SK-N-SH (cell line): ENCODE data around the gene MISP3. TPM values are rescaled to one million over a fixed set of nuclear protein-coding genes. Genes with fewer than 3 reads are reported as not detected.

Experiments
- CTCF ChIA-PET: fragments of 300-600, 350-600 bp; formaldehyde crosslinking; extraction: SDS; loops from one replicate; lab custom pipeline; 2021; lab: Yijun Ruan, JAX
- POLR2A ChIA-PET: fragments of 350-600 bp; sonication (Branson Sonifier 250); formaldehyde crosslinking; extraction: SDS; loops from one replicate; lab custom pipeline; 2020; ENCODE audit warnings: antibody characterized with exemption, inconsistent platforms; lab: Yijun Ruan, JAX
- DNase-seq: peaks from one replicate; pipeline ENCODE4 v3.0.0; 2012
- H2AFZ ChIP-seq: fragments of 200-600 bp; sonication (generic); 2 replicates; pipeline ENCODE4 v1.8.1; 2016; ENCODE audit warnings: antibody characterized with exemption, mild to moderate bottlenecking, low read depth
- H3F3A ChIP-seq: fragments of 200-600 bp; sonication (generic); replicated peaks from 2 replicates; pipeline ENCODE3; 2016; ENCODE audit warnings: antibody characterized with exemption, mild to moderate bottlenecking; ENCODE audit not compliant: insufficient read depth
- H3K27ac ChIP-seq, 2 experiments: fragments of 200-500 bp in 1 of 2; fragments of 200-600 bp in 1 of 2; sonication (Bioruptor generic) in 1 of 2; sonication (generic), shearing (Covaris generic) in 1 of 2; 2 replicates each; pipeline versions ENCODE4 v1.5.1 to v1.6.1; 2014 to 2016; ENCODE audit warnings: low read depth in 2 of 2, inconsistent platforms in 1 of 2, low read length in 1 of 2, mild to moderate bottlenecking in 1 of 2, mixed read lengths in 1 of 2
- H3K27me3 ChIP-seq: fragments of 200-600 bp; sonication (generic), shearing (Covaris generic); 2 replicates; pipeline ENCODE4 v1.6.1; 2016; ENCODE audit warnings: mixed run types; ENCODE audit not compliant: insufficient read depth
- H3K36me3 ChIP-seq, 2 experiments: fragments of 200-500 bp in 1 of 2; fragments of 200-600 bp in 1 of 2; sonication (Bioruptor generic) in 1 of 2; sonication (generic) in 1 of 2; replicated peaks in 1 of 2; 2 replicates each; pipeline versions ENCODE3 to v1.5.1; 2014 to 2016; ENCODE audit warnings: low read length in 1 of 2, mild to moderate bottlenecking in 1 of 2; ENCODE audit not compliant: insufficient read depth in 2 of 2, control insufficient read depth in 1 of 2
- H3K4me1 ChIP-seq, 2 experiments: fragments of 200-500 bp in 1 of 2; fragments of 200-600 bp in 1 of 2; sonication (Bioruptor generic) in 1 of 2; sonication (generic), shearing (Covaris generic) in 1 of 2; 2 replicates each; pipeline versions ENCODE4 v1.5.1 to v1.6.1; 2014 to 2016; ENCODE audit warnings: low read depth in 1 of 2, low read length in 1 of 2, mixed run types in 1 of 2; ENCODE audit not compliant: insufficient read depth in 2 of 2, control insufficient read depth in 1 of 2
- H3K4me2 ChIP-seq: fragments of 200-600 bp; sonication (generic), shearing (Covaris generic); 2 replicates; pipeline ENCODE4 v1.6.1; 2017; ENCODE audit warnings: mixed run types
- H3K4me3 ChIP-seq, 2 experiments: fragments of 200-500 bp in 1 of 2; fragments of 200-600 bp in 1 of 2; sonication (Bioruptor generic) in 1 of 2; sonication (generic), shearing (Covaris generic) in 1 of 2; 2 replicates each; pipeline versions ENCODE4 v1.5.1 to v1.8.1; 2014 to 2016; ENCODE audit warnings: low read depth in 2 of 2, inconsistent platforms in 1 of 2, low read length in 1 of 2, mild to moderate bottlenecking in 1 of 2, mixed read lengths in 1 of 2, moderate library complexity in 1 of 2
- H3K79me2 ChIP-seq: fragments of 200-600 bp; sonication (generic); 2 replicates; pipeline ENCODE4 v1.8.1; 2017; ENCODE audit warnings: mild to moderate bottlenecking; ENCODE audit not compliant: insufficient read depth
- H3K9ac ChIP-seq: fragments of 200-600 bp; sonication (generic); 2 replicates; pipeline ENCODE4 v1.6.1; 2017; ENCODE audit warnings: mixed run types
- H3K9me2 ChIP-seq: fragments of 200-600 bp; sonication (generic); 2 replicates; pipeline ENCODE4 v1.6.1; 2017; ENCODE audit warnings: mixed run types
- H3K9me3 ChIP-seq: fragments of 200-600 bp; sonication (generic); 2 replicates; pipeline ENCODE4 v1.6.1; 2017; ENCODE audit warnings: mixed run types, mild to moderate bottlenecking, moderate library complexity
- H4K20me1 ChIP-seq: fragments of 200-600 bp; sonication (generic); 2 replicates; pipeline ENCODE4 v1.6.1; 2017; ENCODE audit warnings: mild to moderate bottlenecking, mixed run types; ENCODE audit not compliant: insufficient read depth
- ELF1 ChIP-seq: IDR thresholded peaks from 2 replicates; pipeline ENCODE4 v1.4.0; 2012
- EP300 ChIP-seq, 2 experiments: IDR thresholded peaks; 2 replicates each; pipeline versions ENCODE4 v1.4.0 to v1.6.1; 2012; ENCODE audit warnings: borderline replicate concordance in 1 of 2, low read depth in 1 of 2, low read length in 1 of 2
- EZH2phosphoT487 ChIP-seq: fragments of 200-600 bp; sonication (generic); IDR thresholded peaks from 2 replicates; pipeline ENCODE4 v1.6.1; 2017; ENCODE audit warnings: low read depth, mixed run types, mild to moderate bottlenecking, antibody characterized with exemption, moderate library complexity, borderline replicate concordance
- GATA2 ChIP-seq: sonication (generic); formaldehyde crosslinking; IDR thresholded peaks from 2 replicates; pipeline ENCODE4 v1.5.0; 2020; ENCODE audit warnings: mild to moderate bottlenecking, missing genetic modification reagents
- JUND ChIP-seq: IDR thresholded peaks from 2 replicates; pipeline ENCODE4 v1.4.0; 2012
- POLR2AphosphoS5 ChIP-seq: IDR thresholded peaks from 2 replicates; pipeline ENCODE4 v1.6.1; 2012; ENCODE audit warnings: low read depth, low read length
- RAD21 ChIP-seq: IDR thresholded peaks from 2 replicates; pipeline ENCODE4 v1.6.1; 2012; ENCODE audit warnings: mild to moderate bottlenecking, low read length
- RFX5 ChIP-seq: IDR thresholded peaks from 2 replicates; pipeline ENCODE4 v1.6.1; 2012; ENCODE audit warnings: mild to moderate bottlenecking, improper control_type of control experiment, low read length
- SIN3A ChIP-seq: IDR thresholded peaks from 2 replicates; pipeline ENCODE4 v1.6.1; 2012; ENCODE audit warnings: low read depth, mild to moderate bottlenecking, low read length, moderate library complexity, borderline replicate concordance
- SMC3 ChIP-seq: IDR thresholded peaks from 2 replicates; pipeline ENCODE4 v1.6.1; 2012; ENCODE audit warnings: low read depth, low read length, improper control_type of control experiment
- TEAD4 ChIP-seq: IDR thresholded peaks from 2 replicates; pipeline ENCODE4 v1.4.0; 2012; ENCODE audit warnings: mild to moderate bottlenecking, borderline replicate concordance; ENCODE audit not compliant: insufficient read depth
- USF1 ChIP-seq: IDR thresholded peaks from 2 replicates; pipeline ENCODE4 v1.4.0; 2012; ENCODE audit warnings: low read depth, borderline replicate concordance
- USF2 ChIP-seq: fragments of 150-350 bp; IDR thresholded peaks from 2 replicates; pipeline ENCODE4 v1.6.1; 2017; ENCODE audit warnings: antibody characterized with exemption, low read length, low read depth, borderline replicate concordance
- WGBS: methylation state at CpG from one replicate; pipeline ENCODE4 v1.1.6; 2017; ENCODE audit warnings: low lambda C conversion rate; 5-methylcytosine and 5-hydroxymethylcytosine counted together
- polyA plus RNA-seq, 3 experiments: library from polyadenylated mRNA; depleted of rRNA; stranded (reverse); fragments of >200 nt; gene quantifications; 2 replicates each; pipeline ENCODE4 v1.2.3, GENCODE V29; 2012
- TF ChIP-seq, protein P1 (sequence below): IDR thresholded peaks from 2 replicates; pipeline ENCODE4 v1.4.0; 2012; ENCODE audit warnings: low read depth
- TF ChIP-seq, protein P2 (sequence below): fragments of 150-350 bp; IDR thresholded peaks from 2 replicates; pipeline ENCODE4 v1.6.1; 2016; ENCODE audit warnings: mild to moderate bottlenecking, low read depth, low read length
- TF ChIP-seq, protein P3 (sequence below): IDR thresholded peaks from 2 replicates; pipeline ENCODE4; 2012
- TF ChIP-seq, protein P4 (sequence below): IDR thresholded peaks from 2 replicates; pipeline ENCODE4 v1.6.1; 2012; ENCODE audit warnings: mild to moderate bottlenecking, low read depth, low read length, moderate library complexity

MISP3 gene
- polyA plus RNA-seq, 1 of the 3 experiments (the other 2 are of a cell fraction) = 2.6 TPM

GRCh38 chr19:14119644-14120496 lies 47.3 kb downstream of the MISP3 start:
- no peaks in the 10 kb centered on the region for H3K9me3 ChIP-seq
- H3K9me2 ChIP-seq = no peaks in the 10 kb centered on the region
- no peak overlapping the region for H3K9ac ChIP-seq
- no peak for DNase-seq
- H4K20me1 ChIP-seq = no peaks in the 10 kb centered on the region
- peaks cover 22% of the 10 kb centered on the region for H3K79me2 ChIP-seq
- H2AFZ ChIP-seq = no peak overlapping the region
- no peaks in the 10 kb centered on the region for H3K27me3 ChIP-seq
- peaks cover 0 to under 1% of the 10 kb centered on the region in 2 experiments for H3K36me3 ChIP-seq
- POLR2A ChIA-PET = interaction anchor here (2.4 kb wide), 1 partner anchor 16 kb away, joined by 13 read pairs; the partner anchor contains the start of gene ASF1B
- TF ChIP-seq ELF1 (no peak), USF1 (no peak), JUND (no peak), SIN3A (no peak), RAD21 (no peak), USF2 (no peak), GATA2 (CRISPR knock-in tag) (peak; percentile 63), EP300 (IDR thresholded peaks at IDR 0.05; ENCODE audit: borderline replicate concordance in 1 of 2, low read depth in 1 of 2, low read length in 1 of 2) (no peak), EZH2phosphoT487 (no peak), TEAD4 (no peak), SMC3 (no peak), RFX5 (no peak), POLR2AphosphoS5 (no peak)
- TF ChIP-seq, protein P1, sequence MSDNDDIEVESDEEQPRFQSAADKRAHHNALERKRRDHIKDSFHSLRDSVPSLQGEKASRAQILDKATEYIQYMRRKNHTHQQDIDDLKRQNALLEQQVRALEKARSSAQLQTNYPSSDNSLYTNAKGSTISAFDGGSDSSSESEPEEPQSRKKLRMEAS = no peak
- TF ChIP-seq, protein P2, sequence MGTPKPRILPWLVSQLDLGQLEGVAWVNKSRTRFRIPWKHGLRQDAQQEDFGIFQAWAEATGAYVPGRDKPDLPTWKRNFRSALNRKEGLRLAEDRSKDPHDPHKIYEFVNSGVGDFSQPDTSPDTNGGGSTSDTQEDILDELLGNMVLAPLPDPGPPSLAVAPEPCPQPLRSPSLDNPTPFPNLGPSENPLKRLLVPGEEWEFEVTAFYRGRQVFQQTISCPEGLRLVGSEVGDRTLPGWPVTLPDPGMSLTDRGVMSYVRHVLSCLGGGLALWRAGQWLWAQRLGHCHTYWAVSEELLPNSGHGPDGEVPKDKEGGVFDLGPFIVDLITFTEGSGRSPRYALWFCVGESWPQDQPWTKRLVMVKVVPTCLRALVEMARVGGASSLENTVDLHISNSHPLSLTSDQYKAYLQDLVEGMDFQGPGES = no peak
- TF ChIP-seq, protein P3, sequence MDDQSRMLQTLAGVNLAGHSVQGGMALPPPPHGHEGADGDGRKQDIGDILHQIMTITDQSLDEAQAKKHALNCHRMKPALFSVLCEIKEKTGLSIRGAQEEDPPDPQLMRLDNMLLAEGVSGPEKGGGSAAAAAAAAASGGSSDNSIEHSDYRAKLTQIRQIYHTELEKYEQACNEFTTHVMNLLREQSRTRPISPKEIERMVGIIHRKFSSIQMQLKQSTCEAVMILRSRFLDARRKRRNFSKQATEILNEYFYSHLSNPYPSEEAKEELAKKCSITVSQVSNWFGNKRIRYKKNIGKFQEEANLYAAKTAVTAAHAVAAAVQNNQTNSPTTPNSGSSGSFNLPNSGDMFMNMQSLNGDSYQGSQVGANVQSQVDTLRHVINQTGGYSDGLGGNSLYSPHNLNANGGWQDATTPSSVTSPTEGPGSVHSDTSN = 0 out of 2 replicates have a peak, but pooled peaks have one; percentile 25
- TF ChIP-seq, protein P4, sequence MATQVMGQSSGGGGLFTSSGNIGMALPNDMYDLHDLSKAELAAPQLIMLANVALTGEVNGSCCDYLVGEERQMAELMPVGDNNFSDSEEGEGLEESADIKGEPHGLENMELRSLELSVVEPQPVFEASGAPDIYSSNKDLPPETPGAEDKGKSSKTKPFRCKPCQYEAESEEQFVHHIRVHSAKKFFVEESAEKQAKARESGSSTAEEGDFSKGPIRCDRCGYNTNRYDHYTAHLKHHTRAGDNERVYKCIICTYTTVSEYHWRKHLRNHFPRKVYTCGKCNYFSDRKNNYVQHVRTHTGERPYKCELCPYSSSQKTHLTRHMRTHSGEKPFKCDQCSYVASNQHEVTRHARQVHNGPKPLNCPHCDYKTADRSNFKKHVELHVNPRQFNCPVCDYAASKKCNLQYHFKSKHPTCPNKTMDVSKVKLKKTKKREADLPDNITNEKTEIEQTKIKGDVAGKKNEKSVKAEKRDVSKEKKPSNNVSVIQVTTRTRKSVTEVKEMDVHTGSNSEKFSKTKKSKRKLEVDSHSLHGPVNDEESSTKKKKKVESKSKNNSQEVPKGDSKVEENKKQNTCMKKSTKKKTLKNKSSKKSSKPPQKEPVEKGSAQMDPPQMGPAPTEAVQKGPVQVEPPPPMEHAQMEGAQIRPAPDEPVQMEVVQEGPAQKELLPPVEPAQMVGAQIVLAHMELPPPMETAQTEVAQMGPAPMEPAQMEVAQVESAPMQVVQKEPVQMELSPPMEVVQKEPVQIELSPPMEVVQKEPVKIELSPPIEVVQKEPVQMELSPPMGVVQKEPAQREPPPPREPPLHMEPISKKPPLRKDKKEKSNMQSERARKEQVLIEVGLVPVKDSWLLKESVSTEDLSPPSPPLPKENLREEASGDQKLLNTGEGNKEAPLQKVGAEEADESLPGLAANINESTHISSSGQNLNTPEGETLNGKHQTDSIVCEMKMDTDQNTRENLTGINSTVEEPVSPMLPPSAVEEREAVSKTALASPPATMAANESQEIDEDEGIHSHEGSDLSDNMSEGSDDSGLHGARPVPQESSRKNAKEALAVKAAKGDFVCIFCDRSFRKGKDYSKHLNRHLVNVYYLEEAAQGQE = no peak
- no peak overlapping the region for H3K4me2 ChIP-seq
- peaks cover 15 to 36% of the 10 kb centered on the region in 2 experiments for H3K4me1 ChIP-seq
- H3F3A ChIP-seq = peaks cover 15% of the 10 kb centered on the region
- H3K4me3 ChIP-seq = no peak overlapping the region
- H3K27ac ChIP-seq = peak overlapping the region in 1 of 2 experiments; percentile 98; a peak in 2 of 4 replicates
- CTCF ChIA-PET = interaction anchor here (1.2 to 3.7 kb wide), 2 partner anchors 17 to 18 kb away, joined by 3 to 22 read pairs; partner anchors contain the start of gene ASF1B
- whole genome bisulfite sequencing = 68% methylated on average over 3 of the region's 7 CpGs
